Coronary artery (tissue), 2 donors: ENCODE results near the gene MYO7A.

Experiments used
- DNase-seq: peaks from one replicate; pipeline ENCODE4 v3.0.0-alpha.2; 2017; ENCODE audit warnings: low spot score
- H3K27ac ChIP-seq, 2 donors: fragments of 200-600 bp; sonication (generic); one replicate each; pipeline ENCODE4 v1.5.1; 2016 to 2019
- H3K4me3 ChIP-seq: fragments of 200-600 bp; sonication (generic); 2 replicates; pipeline ENCODE4 v1.5.1; 2016; ENCODE audit warnings: mild to moderate bottlenecking, moderate library complexity
- CTCF ChIP-seq: fragments of 200-600 bp; sonication (generic); IDR thresholded peaks from one replicate; pipeline ENCODE4 v1.5.1; 2019; ENCODE audit warnings: antibody characterized with exemption

The MYO7A gene

DNA sequence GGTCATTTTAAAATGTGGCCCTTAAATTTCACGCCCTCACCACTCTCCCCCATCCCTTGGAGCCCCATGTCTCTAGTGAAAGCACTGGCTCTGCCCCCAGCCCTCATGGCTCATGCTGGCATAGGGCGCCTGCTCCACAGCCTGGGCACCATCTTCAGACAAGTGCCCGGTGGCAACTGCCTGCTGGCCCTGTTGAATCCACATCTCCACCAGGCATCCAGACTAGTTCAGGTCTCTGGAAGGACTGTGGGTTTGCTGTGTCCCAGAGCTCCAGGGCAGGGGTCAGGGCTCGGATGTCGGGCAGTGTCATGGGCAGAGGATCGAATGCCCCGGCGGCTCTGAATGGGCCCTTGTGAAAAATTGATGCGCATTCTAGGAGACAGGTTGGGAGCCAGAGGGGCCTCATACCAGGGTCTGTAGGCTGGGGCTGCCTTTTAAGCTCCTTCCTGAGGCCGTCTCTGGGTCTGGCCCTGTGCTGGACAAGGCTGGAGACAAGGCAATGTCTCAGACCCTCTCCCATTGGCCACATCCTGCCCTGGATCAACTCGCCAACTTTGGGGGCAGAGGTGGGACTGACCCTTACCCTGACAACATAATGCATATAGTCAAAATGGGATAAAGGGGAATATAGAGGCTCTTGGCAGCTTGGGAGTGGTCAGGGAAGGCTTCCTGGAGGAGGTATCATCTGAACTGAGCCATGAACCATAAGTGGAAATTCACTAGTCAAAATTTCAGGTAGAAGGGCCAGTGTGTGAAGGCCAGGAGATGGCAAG lies 1.2 kb downstream of the MYO7A start:
- no peak for TF ChIP-seq CTCF
- DNase-seq, result no peak
- no peak overlapping the region for H3K4me3 ChIP-seq
- no peak overlapping the region for H3K27ac ChIP-seq

DNA sequence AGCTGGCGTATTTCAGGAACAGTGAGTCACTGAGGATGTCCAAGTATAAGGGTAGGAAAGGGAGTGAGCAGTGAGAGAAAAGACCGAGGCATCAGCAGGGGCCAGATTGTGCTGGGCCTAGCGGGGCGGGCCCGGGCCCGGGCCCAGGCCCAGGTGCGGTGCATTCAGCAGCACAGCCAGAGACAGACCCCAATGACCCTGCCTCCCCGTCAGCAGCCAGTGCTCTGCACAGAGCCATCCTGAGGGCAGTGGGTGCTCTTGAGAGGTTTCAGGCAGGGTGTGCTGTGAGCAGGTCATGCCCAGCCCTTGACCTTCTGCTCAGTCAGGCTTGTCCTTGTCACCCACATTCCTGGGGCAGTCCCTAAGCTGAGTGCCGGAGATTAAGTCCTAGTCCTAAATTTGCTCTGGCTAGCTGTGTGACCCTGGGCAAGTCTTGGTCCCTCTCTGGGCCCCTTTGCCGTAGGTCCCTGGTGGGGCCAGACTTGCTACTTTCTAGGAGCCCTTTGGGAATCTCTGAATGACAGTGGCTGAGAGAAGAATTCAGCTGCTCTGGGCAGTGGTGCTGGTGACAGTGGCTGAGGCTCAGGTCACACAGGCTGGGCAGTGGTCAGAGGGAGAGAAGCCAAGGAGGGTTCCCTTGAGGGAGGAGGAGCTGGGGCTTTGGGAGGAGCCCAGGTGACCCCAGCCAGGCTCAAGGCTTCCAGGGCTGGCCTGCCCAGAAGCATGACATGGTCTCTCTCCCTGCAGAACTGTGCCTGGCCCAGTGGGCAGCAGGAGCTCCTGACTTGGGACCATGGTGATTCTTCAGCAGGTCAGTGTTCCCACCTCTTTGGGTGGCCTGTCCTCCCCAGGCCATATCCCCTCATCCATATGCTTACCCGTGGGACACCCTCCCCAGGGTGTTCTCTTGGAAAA lies 2.1 kb downstream of the MYO7A start:
- TF ChIP-seq CTCF, result no peak
- H3K27ac ChIP-seq, result no peak overlapping the region
- no peak for DNase-seq
- no peak overlapping the region for H3K4me3 ChIP-seq

DNA sequence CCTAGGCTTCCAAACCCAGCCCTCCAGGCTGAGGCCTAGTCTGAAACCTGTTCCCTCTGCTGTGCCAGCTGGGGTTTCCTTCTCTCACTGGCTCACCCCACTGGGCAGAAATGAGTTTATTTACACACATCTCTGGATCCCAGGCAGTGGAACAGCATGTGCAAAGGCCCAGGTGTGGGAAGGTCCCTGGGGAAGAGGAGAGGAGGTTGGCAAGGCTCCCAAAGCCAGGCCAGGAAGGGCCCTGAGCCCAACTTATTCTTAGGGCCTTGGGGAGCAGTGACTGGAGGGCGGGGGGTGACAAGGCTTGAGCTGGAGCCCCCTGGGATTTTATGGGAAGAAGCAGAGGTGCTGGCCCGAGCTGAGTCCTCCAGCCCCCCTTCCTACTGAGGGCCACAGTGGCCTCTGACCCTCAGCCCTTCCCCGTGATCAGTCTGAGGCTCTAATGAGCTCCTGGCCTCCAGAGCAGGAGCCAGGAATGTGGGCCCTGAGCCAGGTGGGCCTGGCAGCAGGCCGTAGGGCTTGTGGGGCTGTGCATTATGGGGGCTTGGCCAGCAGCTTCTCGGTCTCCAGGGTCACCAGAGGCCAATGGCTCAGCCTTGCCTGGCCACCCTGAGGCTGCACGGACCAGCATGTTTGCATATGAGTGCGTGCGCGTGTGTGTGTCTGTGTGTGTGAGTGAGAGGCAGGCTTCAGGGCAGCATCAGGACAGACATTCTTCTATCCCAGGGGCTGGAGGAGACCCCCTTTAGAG lies 2.9 kb downstream of the MYO7A start:
- DNase-seq, result no peak
- H3K27ac ChIP-seq, result peak overlapping the region in 1 of 2 donors; percentile 24
- no peak overlapping the region for H3K4me3 ChIP-seq
- no peak for TF ChIP-seq CTCF

DNA sequence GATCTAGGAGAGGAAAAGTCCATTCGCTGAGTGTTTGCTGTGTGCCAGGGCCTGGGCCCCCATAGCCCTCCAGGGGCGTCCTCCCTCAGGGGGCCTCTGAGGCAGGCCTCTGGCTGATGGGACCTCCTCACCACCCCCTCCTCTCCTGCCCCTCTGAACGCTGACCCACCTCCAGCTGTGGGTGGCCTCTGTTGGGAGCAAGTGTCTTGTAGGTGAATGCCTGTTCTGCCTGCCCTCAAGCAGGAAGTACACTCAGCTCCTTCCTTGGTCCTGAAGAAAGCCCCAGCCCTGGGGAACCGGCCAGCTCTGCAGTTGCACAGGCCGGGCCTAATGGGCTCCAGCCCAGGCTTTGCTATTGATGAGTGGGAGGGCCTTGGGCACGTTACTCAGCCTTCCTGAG lies 3.5 kb downstream of the MYO7A start:
- DNase-seq, result no peak
- peak overlapping the region in 1 of 2 donors; percentile 24 for H3K27ac ChIP-seq
- TF ChIP-seq CTCF, result no peak
- H3K4me3 ChIP-seq, result no peak overlapping the region

DNA sequence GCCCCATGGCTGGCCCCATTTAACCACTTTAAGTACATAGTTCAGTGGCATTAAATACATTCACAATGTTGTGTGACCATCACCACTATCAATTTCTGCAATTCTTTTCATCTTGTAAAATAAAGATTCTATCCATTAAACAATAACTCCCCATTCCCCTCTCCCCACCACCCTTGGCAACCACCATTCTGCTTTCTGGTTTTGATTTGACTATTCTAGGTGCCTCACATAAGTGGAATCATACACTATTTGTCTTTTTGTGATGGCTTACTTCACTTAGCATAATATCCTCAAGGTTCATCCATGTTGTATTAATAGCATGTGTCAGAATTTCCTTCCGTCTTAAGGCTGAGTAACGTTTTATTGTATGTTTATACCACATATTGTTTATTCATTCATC lies 7.0 kb downstream of the MYO7A start:
- Histone ChIP-seq H3K4me3 (no peak overlapping the region), H3K27ac (no peak overlapping the region)
- TF ChIP-seq CTCF, result no peak

DNA sequence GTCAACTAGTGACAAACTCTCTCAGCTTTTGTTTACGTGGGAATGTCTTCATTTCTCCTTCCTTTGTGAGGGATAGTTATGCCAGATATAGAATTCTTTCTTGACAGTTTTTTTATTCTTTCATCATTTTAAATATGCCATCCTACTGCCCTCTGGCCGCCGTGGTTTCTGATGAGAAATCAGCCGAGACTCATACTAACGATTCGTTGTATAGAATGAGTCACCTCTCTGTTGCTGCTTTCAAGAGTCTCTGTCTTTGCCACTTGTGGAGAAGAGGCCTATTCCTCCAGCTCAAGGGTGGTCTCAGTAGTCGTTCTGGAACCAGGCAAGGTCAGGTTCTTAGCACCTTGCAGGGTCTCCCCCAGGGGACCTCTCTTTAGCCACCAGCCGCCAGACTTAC lies 8.0 kb downstream of the MYO7A start:
- DNase-seq, result no peak
- no peak overlapping the region for H3K4me3 ChIP-seq
- H3K27ac ChIP-seq, result no peak overlapping the region
- TF ChIP-seq CTCF, result no peak

More for the DNA sequence above, 7.0 kb downstream of the MYO7A start:
- DNase-seq, result no peak
